ENCODE results near the gene ITFG2. TPM values are rescaled to one million over a fixed set of nuclear protein-coding genes. Genes with fewer than 3 reads are reported as not detected.

ITFG2 gene
- total and polyA plus RNA-seq, 2 experiments from 2014 or later, result 15.7 to 19.1 TPM

DNA sequence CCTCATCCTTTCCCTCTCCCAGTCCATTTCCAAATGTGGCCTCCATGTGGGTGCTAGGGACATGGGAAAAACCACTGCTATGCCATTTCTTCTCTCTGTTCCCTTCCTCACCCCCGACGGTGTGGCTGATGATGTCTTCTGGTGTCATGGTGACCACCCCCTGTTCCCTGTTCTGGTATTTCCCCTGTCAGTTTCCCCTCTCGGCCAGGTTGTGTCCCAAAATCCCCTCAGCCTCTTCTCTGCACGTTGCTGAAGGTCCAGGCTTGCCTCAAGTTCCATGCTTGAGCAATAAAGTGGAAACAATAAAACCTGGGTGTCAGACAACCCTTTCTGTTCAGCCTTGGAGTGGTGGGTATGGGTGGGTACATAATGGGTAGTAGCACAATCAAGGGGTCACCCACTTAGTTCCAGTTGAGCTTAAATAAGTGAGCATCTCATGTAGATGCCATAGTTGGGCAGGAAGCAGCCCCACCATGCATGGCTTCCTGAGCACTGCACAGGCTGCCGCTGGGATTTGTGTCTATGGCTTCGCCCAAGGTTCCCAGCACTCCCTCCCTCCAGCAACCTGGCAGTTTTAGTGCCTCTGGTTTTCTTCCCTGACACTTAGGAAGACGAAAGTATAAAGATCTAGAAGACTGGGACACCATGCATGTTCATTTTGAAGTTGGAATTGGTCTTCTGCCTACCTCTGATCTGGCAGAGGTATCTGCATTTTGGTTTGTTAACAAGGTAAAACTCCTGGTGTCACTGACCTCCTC lies 8.7 kb upstream of the ITFG2 start:
- H3K27ac ChIP-seq, result no peak overlapping the region
- H3K4me2 ChIP-seq (ENCODE audit: unreplicated experiment), result no peak overlapping the region
- H3K9ac ChIP-seq, result no peak overlapping the region
- H3K4me3 ChIP-seq, result no peak overlapping the region
- WGBS, 2 experiments (ENCODE audit: low coverage in 1 of 2, low lambda C conversion rate in 2 of 2, missing lambda C conversion rate in 2 of 2), result 96 to 97% methylated on average over 7 of the region's 7 CpGs
- H3K27me3 ChIP-seq (replicated peaks; ENCODE audit: insufficient read depth), result no peaks in the 10 kb centered on the region
- no peaks in the 10 kb centered on the region for H3K9me3 ChIP-seq (ENCODE audit: low read depth)
- no peak overlapping the region for H2AFZ ChIP-seq
- no peaks in the 10 kb centered on the region for H4K20me1 ChIP-seq (ENCODE audit: insufficient read depth)
- no peak for TF ChIP-seq EZH2 (IDR thresholded peaks at IDR 0.05; ENCODE audit: insufficient read depth, poor library complexity, severe bottlenecking)
- in situ Hi-C loops (cut with MboI), result no loop called here
- peaks cover 11% of the 10 kb centered on the region for H3K36me3 ChIP-seq (ENCODE audit: low read depth)
- H3F3A ChIP-seq (ENCODE audit: insufficient read depth), result peaks cover 5% of the 10 kb centered on the region; the same call in 1 of the 2 replicates
- DNase-seq, result no peak
- H3K79me2 ChIP-seq (ENCODE audit: insufficient read depth), result no peaks in the 10 kb centered on the region
- no peaks in the 10 kb centered on the region for H3K4me1 ChIP-seq (ENCODE audit: insufficient read depth)
- H3K9me2 ChIP-seq (ENCODE audit: insufficient read depth), result no peaks in the 10 kb centered on the region

DNA sequence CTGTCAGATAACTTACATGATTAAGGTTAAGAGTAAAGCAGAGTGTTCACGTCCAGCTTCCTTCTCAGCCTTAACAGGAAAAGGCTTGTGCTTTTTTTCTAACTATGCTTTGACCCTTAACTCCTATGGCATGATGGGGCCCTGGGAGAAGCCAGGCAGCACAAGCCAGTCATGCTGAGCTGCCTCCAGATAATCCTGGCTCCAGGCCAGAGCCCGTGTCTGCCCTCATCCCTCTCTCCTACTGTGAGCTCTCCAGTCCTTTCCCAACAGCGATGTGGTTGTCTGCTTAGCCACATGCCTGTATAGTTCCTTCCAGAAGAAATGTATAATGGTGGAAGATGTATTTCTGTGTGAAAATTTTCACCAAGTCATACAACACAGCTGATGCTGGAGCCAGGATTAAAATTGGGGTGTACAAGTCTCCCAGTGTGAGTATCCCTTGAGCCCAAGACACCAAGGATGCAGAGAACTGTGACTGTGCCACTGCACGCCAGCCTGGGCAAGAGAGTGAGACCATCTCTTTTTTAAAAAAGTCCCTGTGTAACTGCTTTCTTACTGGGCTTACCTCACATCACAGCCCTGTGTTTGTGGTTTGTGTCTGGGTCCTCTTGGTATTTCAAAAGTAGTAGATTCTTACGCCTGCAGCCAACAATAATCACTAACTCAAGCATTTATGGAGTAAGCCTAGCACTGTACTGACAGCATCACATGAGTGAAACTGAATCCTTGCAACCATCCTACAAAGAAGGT lies 7.9 kb upstream of the ITFG2 start:
- peaks cover 5% of the 10 kb centered on the region; the same call in 1 of the 2 replicates for H3F3A ChIP-seq (ENCODE audit: insufficient read depth)
- H3K9me3 ChIP-seq (ENCODE audit: low read depth), result no peaks in the 10 kb centered on the region
- H4K20me1 ChIP-seq (ENCODE audit: insufficient read depth), result no peaks in the 10 kb centered on the region
- no peaks in the 10 kb centered on the region for H3K4me1 ChIP-seq (ENCODE audit: insufficient read depth)
- peaks cover 11% of the 10 kb centered on the region for H3K36me3 ChIP-seq (ENCODE audit: low read depth)
- no peaks in the 10 kb centered on the region for H3K27me3 ChIP-seq (replicated peaks; ENCODE audit: insufficient read depth)
- no peaks in the 10 kb centered on the region for H3K9me2 ChIP-seq (ENCODE audit: insufficient read depth)
- 76 to 78% methylated on average over 5 of the region's 5 CpGs for WGBS, 2 experiments (ENCODE audit: low coverage in 1 of 2, low lambda C conversion rate in 2 of 2, missing lambda C conversion rate in 2 of 2)
- H3K9ac ChIP-seq, result no peak overlapping the region
- H3K27ac ChIP-seq, result no peak overlapping the region
- no peak overlapping the region for H3K4me3 ChIP-seq
- no peak overlapping the region for H2AFZ ChIP-seq
- H3K4me2 ChIP-seq (ENCODE audit: unreplicated experiment), result no peak overlapping the region
- in situ Hi-C loops (cut with MboI), result no loop called here
- no peaks in the 10 kb centered on the region for H3K79me2 ChIP-seq (ENCODE audit: insufficient read depth)
- peak; percentile 55 for DNase-seq
- TF ChIP-seq EZH2 (IDR thresholded peaks at IDR 0.05; ENCODE audit: insufficient read depth, poor library complexity, severe bottlenecking), result no peak
- TF ChIP-seq EZH2phosphoT487 (IDR thresholded peaks at IDR 0.05; ENCODE audit: insufficient read depth, low read depth), result no peak

DNA sequence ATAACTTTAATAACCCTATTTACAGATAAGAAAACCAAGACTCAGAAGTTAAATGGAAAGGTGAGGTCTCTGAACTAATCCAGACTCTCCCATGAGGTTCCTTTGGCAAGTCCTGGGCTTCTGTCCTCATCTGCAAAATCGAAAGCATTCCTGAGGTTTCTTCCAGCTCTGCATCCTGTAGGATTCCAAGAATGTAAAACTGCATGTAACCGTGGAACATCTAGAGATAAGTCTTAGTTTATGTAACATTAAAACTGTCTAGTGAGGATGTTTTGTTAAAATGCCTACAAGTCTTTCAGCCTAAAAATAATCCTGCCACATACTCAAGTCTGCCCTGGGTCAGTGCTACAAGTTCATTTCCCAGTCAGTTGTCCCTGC lies 7.3 kb upstream of the ITFG2 start:
- Histone ChIP-seq H3K9me2 (ENCODE audit: insufficient read depth) (no peaks in the 10 kb centered on the region), H3K9me3 (ENCODE audit: low read depth) (no peaks in the 10 kb centered on the region), H3K36me3 (ENCODE audit: low read depth) (peaks cover 11% of the 10 kb centered on the region), H3K4me1 (ENCODE audit: insufficient read depth) (no peaks in the 10 kb centered on the region), H3K9ac (no peak overlapping the region), H3K4me2 (ENCODE audit: unreplicated experiment) (no peak overlapping the region), H4K20me1 (ENCODE audit: insufficient read depth) (no peaks in the 10 kb centered on the region), H3K27me3 (replicated peaks; ENCODE audit: insufficient read depth) (no peaks in the 10 kb centered on the region), H3F3A (ENCODE audit: insufficient read depth) (peaks cover 5% of the 10 kb centered on the region; the same call in 1 of the 2 replicates), H3K27ac (no peak overlapping the region), H3K79me2 (ENCODE audit: insufficient read depth) (no peaks in the 10 kb centered on the region), H2AFZ (no peak overlapping the region), H3K4me3 (no peak overlapping the region)
- no peak for TF ChIP-seq EZH2 (IDR thresholded peaks at IDR 0.05; ENCODE audit: insufficient read depth, poor library complexity, severe bottlenecking)
- no peak for TF ChIP-seq EZH2phosphoT487 (IDR thresholded peaks at IDR 0.05; ENCODE audit: insufficient read depth, low read depth)
- no peak for DNase-seq
- WGBS, 2 experiments (ENCODE audit: low coverage in 1 of 2, low lambda C conversion rate in 2 of 2, missing lambda C conversion rate in 2 of 2), result 62 to 71% methylated on average over 2 of the region's 2 CpGs
- in situ Hi-C loops (cut with MboI), result no loop called here

DNA sequence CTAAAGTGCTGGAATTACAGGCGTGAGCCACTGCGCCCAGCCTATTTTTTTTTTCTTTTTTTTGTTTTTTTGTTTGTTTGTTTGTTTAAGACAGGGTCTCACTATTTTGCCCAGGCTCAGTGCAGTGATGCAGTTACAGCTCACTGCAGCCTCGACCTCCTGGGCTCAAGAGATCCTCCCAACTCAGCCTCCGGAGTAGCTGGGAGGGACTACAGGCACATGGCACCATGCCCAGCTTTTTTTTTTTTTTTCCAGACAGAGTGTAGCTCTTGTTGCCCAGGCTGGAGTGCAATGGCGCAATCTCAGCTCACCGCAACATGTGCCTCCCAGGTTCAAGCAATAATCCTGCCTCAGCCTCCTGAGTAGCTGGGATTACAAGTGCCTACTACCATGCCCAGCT lies 5.8 kb upstream of the ITFG2 start:
- no peaks in the 10 kb centered on the region for H3K9me3 ChIP-seq (ENCODE audit: low read depth)
- H3K4me3 ChIP-seq, result no peak overlapping the region
- no peak for TF ChIP-seq EZH2phosphoT487 (IDR thresholded peaks at IDR 0.05; ENCODE audit: insufficient read depth, low read depth)
- no peak for TF ChIP-seq EZH2 (IDR thresholded peaks at IDR 0.05; ENCODE audit: insufficient read depth, poor library complexity, severe bottlenecking)
- H3K4me1 ChIP-seq (ENCODE audit: insufficient read depth), result no peaks in the 10 kb centered on the region
- 90 to 93% methylated on average over 6 of the region's 6 CpGs for WGBS, 2 experiments (ENCODE audit: low coverage in 1 of 2, low lambda C conversion rate in 2 of 2, missing lambda C conversion rate in 2 of 2)
- DNase-seq, result no peak
- H3K9ac ChIP-seq, result no peak overlapping the region
- H4K20me1 ChIP-seq (ENCODE audit: insufficient read depth), result no peaks in the 10 kb centered on the region
- H2AFZ ChIP-seq, result no peak overlapping the region
- H3K79me2 ChIP-seq (ENCODE audit: insufficient read depth), result no peaks in the 10 kb centered on the region
- in situ Hi-C loops (cut with MboI), result no loop called here
- H3K9me2 ChIP-seq (ENCODE audit: insufficient read depth), result no peaks in the 10 kb centered on the region
- H3K27me3 ChIP-seq (replicated peaks; ENCODE audit: insufficient read depth), result no peaks in the 10 kb centered on the region
- peaks cover 5% of the 10 kb centered on the region; the same call in 1 of the 2 replicates for H3F3A ChIP-seq (ENCODE audit: insufficient read depth)
- no peak overlapping the region for H3K4me2 ChIP-seq (ENCODE audit: unreplicated experiment)
- no peak overlapping the region for H3K27ac ChIP-seq
- peaks cover 10% of the 10 kb centered on the region for H3K36me3 ChIP-seq (ENCODE audit: low read depth)

Measured in GM23248 (cell line).